HG02970 (cell line): ENCODE results near the gene MX1.

Experiments used
- ATAC-seq: cut with Tn5 transposase; IDR thresholded peaks from one replicate; pipeline ENCODE4 v1.9.1; 2021; ENCODE audit warnings: mild to moderate bottlenecking, moderate library complexity, moderate number of reproducible peaks; ENCODE audit not compliant: unreplicated experiment, low FRiP score

MX1 gene

DNA sequence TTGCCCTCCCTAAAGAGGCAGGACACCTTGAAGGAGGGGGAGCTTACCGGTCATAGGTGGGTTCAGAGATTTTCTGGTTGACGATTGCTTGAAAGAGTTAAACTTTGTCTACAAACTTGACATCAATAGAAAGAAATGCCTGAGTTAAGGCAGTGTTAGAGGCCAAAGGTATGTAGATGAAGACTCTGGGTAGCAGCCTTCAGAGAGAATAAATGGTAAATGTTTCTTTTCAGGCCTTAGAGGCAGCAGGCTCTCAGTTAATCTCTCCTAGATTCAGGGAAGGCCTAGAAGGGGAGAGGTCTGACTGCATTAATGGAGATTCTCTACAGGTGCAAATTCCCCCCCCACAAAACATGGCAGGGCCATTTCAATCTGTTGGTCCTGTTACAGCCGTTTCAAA lies 27.7 kb downstream of the MX1 start:
- ATAC-seq: no peak

DNA sequence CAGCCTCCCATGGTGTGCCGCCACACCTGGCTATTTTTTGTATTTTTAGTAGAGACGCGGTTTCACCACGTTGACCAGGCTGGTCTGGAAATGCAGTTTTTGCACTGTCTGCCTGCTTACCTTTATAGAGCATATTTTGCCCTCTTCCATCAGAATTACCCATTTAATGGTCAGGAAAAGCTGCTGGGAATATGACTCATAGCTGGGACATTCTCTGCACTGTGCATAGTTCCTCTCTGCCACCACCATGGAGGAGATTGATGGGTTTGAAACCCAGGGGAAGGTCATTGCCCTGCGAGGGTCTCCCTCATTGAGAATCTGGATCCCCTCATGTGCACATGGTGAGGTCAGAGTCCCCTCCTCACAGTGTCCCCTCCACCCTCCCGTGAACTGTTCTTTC lies 32.1 kb downstream of the MX1 start:
- no peak for ATAC-seq

DNA sequence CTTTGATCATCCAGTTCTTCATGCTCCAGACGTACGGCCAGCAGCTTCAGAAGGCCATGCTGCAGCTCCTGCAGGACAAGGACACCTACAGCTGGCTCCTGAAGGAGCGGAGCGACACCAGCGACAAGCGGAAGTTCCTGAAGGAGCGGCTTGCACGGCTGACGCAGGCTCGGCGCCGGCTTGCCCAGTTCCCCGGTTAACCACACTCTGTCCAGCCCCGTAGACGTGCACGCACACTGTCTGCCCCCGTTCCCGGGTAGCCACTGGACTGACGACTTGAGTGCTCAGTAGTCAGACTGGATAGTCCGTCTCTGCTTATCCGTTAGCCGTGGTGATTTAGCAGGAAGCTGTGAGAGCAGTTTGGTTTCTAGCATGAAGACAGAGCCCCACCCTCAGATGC lies 32.5 kb downstream of the MX1 start:
- ATAC-seq: no peak

- no peak for ATAC-seq
Measured at GRCh38 chr21:41459884-41460534, 34.0 kb downstream of the MX1 start.

GRCh38 chr21:41460578-41461527 lies 34.8 kb downstream of the MX1 start:
- no peak for ATAC-seq

DNA sequence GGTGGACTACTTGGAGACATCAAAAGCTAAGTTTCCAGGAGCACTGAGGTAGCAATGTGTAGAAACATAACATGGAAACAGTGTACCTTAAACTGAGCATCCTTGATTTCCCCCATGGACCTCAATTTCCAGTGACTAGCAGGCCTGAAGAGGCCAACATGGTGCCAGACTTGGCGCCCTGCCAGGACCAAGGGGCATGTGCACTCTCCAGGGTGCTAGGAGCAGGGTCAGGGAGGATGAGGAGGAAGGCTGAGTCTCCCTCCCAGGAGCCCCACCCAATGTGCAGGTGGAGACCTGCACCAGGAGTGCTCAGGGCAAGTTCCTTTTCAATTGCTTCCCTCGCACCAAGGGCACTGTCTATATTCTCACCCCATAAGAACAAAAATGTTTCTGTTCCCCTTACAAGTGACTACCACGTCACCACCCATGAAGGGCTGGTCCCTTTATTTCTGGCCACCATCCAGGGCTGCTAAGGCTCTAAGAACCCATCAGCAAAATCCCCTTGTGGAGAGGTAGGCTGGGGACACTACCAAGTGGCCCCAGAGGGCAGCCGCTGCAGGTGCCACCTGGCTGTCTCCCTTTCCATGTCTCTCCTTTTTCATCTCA lies 39.2 kb downstream of the MX1 start:
- no peak for ATAC-seq

DNA sequence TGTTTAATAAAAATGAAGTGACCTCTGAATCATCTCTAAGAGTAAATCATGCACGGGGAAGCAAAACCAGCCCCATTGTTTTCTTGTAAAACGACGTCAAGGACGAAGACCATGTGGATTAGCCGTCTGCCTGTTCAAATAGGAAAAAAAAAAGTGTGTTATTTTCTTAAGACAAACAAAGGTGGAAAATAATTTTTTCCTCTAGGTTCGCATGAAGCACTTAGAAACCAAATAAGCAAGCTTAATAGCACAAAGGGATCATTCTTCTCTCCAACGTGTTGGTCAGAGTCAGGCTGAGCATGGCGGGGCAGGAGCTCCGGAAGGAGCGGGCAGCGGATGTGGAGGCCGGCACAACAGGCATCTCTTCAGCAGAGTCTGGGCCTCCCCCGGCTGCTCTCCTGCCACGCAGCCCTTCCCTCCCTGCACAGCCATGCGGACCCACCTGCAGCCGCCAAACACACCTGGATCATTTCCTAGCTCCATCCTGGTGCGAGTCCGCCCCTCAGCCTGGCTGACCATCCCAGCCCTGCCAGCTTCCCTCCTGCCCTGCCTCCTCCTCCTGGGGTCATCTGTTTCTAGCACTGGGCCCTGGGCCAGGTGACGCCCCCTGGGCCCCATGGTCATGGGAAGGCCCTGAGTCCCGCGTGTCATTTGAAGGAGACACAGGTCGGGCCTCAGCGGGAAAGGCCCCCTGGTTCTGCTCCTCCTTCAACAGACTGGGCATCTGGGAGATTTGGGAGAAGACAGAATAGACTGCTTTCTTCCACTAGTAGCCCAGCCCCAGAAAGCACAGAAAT lies 40.2 kb downstream of the MX1 start:
- ATAC-seq: no peak

GRCh38 chr21:41470054-41470453 lies 44.0 kb downstream of the MX1 start:
- ATAC-seq: no peak

- no peak for ATAC-seq
Measured at GRCh38 chr21:41472753-41473548, 46.9 kb downstream of the MX1 start.

DNA sequence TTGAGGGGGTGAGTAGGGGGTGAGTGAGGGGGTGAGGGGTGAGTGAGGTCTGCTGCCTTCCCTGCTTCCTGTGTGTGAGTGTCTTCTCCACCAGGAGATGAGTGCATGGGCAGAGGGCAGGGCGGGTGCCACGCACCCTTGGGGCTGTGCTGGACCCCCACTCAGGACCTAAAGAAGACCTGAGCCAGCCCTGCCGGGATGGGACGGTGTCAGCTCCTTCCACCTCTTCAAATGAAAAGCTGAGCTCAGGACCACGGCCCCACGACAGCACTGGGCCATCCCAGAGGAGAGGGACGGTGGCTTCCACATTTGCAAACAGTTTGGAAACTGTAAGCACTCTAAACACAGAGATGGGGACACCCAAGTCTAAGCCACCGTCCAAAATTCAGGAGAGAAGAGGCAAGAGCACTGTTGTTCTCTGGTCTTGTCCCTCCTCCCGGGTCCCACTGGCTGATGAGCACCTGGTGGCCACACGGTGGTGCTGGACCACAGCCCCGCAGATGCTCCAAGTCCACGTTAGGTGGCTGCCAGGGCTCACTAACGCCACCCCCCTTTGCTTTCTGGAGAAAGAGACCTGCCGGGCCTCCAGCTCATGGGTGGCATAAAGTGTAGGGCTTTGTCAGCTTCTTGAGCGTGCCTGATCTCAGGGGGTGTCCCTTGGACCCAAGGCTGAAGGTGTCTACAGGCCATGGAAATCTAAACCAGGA lies 49.8 kb downstream of the MX1 start:
- ATAC-seq: no peak

DNA sequence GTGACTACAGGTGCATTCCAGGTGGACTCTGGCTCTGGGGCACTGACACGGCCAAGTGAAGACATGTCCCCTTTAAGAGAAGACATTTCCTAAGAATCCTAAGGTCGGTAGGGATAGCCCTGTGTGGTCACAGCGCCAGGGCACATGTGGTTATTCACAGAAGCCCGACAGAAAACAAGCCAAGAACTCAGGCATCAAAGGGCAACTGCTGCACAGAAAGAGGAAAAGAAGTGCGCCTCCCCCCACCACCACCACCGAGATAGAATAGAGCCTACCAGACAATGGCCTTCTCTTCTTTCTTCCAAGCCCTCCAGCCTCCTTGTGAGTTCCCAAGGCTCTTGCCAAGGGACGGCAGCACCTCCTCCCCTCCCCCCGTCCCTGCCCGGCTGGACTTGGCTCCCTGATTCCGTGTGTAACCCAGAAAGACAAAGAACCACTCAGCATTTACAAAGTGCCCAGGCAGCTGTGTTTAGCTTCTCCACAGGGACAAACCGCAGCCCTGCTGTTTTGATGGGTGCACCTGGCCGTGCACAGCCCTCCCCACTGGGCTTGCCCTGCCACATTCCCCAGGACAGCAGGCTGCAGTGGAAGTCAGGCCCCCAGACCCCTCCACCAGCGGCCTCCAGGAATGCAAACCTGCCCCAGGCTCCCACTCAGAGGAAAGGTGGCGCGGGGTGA lies 51.7 kb downstream of the MX1 start:
- ATAC-seq: no peak

DNA sequence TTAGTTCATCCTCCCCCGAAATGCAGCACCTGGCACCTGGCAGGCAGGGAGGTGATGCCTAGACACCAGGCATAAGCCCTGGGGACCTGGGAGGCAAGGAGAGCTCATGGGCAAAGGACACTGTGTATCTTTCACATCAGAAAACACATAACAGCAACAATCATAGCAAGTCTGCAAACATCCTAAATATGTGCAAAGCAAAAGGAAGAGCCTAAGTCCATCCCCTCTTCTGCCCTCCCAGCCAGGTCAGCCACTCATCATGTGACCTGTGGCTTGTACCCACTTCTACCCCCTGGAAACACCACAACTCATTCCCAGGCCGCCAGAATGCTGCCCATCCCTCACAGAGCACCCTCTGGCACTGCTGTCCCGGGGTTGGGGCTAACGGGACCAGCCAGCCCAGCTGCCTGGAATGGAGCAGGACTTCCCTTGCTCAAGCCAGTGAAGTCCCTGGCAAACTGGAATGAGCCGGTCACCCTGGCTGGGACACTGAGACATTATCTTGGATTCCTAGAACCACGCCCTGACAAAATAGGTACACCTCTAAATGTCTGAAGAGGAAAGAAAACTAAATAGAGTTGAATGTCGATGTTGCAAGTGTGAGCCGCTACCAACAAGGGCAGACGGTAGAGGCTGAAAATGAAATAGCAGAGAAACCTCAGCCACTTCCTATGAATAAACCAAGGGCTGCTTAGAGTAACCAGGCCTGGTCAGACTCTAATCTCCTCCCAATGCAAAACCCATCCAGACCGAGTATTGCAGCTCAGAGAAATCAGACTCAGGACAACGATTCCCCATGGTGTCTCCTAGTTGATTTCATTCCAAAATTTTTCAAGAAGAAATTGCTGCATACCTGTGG lies 52.5 kb downstream of the MX1 start:
- ATAC-seq: no peak

DNA sequence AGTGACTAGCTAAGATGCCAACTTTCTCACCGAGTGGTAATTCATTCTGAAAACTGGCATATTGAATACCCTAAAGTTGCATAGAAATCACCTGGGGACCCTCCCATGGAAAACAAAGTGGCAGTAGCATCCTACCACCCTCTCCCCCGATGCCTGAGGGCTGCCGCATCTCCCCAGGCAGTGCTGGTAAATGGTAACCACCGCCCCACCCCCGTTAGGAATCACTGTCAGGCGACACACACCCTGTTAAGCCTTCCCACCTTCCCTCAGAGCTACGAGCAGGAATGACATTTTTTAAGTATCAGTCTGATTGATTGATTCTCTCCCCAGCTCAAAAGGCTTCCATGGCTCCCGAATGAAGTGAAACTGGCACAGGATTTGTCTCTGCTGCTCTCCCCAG lies 53.6 kb downstream of the MX1 start:
- ATAC-seq: no peak

DNA sequence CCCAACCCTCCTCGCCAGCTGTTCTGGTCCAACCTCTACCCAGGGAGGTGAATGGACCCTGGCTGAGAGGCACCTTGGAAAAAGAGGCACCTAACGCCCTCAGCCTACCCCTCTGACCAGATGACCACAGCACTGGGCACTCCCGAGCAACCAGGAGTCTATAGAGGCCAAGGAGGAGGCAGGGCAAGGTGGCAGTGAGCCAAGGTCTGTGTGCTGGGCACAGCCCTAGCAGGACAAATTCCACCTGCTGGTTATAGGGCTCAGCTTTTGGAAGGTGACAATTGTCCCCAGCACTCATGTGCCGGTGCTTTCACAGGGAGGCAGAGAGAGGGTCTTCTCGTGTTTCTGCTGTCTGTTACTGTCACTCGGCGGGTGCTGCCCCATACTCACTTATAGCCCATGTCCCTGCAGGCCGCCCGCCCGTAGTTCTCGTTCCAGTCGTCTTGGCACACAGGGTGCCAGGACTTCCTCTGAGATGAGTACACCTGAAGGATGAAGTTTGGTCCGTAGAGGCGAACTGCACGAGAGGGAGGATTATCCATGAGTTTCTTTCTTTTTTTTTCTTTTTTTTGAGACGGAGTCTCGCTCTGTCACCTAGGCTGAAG lies 54.1 kb downstream of the MX1 start:
- ATAC-seq: no peak

- ATAC-seq: no peak
Measured at GRCh38 chr21:41481191-41481590, 55.2 kb downstream of the MX1 start.

DNA sequence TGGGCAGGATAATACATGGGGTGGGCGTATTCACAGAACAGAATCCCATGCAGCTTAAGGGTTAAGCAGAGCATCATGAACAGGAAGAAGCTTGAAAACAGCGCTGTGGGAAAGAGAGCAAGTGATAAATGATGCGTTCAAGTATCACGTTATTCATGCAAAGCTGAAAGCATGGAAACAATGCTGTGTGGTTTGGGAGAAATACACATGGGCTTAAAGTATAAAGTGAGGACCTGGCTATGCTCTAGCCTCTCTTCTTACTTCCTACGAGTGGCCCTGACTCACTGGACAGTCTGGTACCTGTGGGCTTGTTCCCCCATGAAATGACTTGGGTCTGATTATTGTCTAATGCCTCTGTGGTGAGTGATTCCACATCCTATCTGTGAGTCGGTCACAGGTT lies 56.3 kb downstream of the MX1 start:
- ATAC-seq: no peak

- ATAC-seq: no peak
Measured at GRCh38 chr21:41482980-41483379, 56.9 kb downstream of the MX1 start.
